ENCODE measurements around the gene RAB3A.
"Not testable (repeated sequence)": the region's sequence is repeated elsewhere in the genome, so short reads cannot be mapped to it uniquely, and the experiment has no call there.

RAB3A gene

GRCh38 chr19:18168673-18169381 is 35.0 kb downstream of the RAB3A start:
- DNase-seq (ENCODE audit: low read depth in 3 of 3) = no peak

GRCh38 chr19:18167975-18168645 is 35.7 kb downstream of the RAB3A start:
- DNase-seq (ENCODE audit: low read depth in 3 of 3) = peak in 2 of 3 experiments; percentile 43 to 52

- no peak for DNase-seq (ENCODE audit: low read depth in 3 of 3)
Measured at GRCh38 chr19:18167011-18167410, 36.8 kb downstream of the RAB3A start.

GRCh38 chr19:18165794-18166544 is 37.9 kb downstream of the RAB3A start:
- DNase-seq (ENCODE audit: low read depth in 3 of 3) = no peak

- DNase-seq (ENCODE audit: low read depth in 3 of 3) = no peak
Measured at GRCh38 chr19:18164072-18164471, 39.8 kb downstream of the RAB3A start.

GRCh38 chr19:18161636-18162002 is 42.2 kb downstream of the RAB3A start:
- no peak for DNase-seq (ENCODE audit: low read depth in 3 of 3)

- peak; percentile 61 to 73 (median 70) for DNase-seq (ENCODE audit: low read depth in 3 of 3)
Measured at GRCh38 chr19:18160971-18161635, 42.7 kb downstream of the RAB3A start.

GRCh38 chr19:18160493-18160970 is 43.3 kb downstream of the RAB3A start:
- no peak for DNase-seq (ENCODE audit: low read depth in 3 of 3)

GRCh38 chr19:18159810-18160209 is 44.0 kb downstream of the RAB3A start:
- DNase-seq (ENCODE audit: low read depth in 3 of 3) = no peak

- not testable (repeated sequence) for DNase-seq (ENCODE audit: low read depth in 3 of 3)
Measured at GRCh38 chr19:18159059-18159616, 44.7 kb downstream of the RAB3A start.

- no peak for DNase-seq (ENCODE audit: low read depth in 3 of 3)
Measured at GRCh38 chr19:18158467-18158866, 45.4 kb downstream of the RAB3A start.

GRCh38 chr19:18157465-18158063 is 46.3 kb downstream of the RAB3A start:
- DNase-seq (ENCODE audit: low read depth in 3 of 3) = no peak

- no peak for DNase-seq (ENCODE audit: low read depth in 3 of 3)
Measured at GRCh38 chr19:18156841-18157464, 46.9 kb downstream of the RAB3A start.

- no peak for DNase-seq (ENCODE audit: low read depth in 3 of 3)
Measured at GRCh38 chr19:18156268-18156667, 47.6 kb downstream of the RAB3A start.

GRCh38 chr19:18155095-18156087 is 48.5 kb downstream of the RAB3A start:
- DNase-seq (ENCODE audit: low read depth in 3 of 3) = no peak

- DNase-seq (ENCODE audit: low read depth in 3 of 3) = peak in 1 of 3 experiments; percentile 36
Measured at GRCh38 chr19:18153556-18154134, 50.2 kb downstream of the RAB3A start.

- DNase-seq (ENCODE audit: low read depth in 3 of 3) = peak; percentile 99 to 100 (median 100)
Measured at GRCh38 chr19:18152817-18153555, 50.9 kb downstream of the RAB3A start, which contains the start of gene PIK3R2. PIK3R2 (plus strand) TSS chr19:18153163; CDS start chr19:18155880, 2,717 bp downstream.

- peak; percentile 90 to 99 (median 95) for DNase-seq (ENCODE audit: low read depth in 3 of 3)
Measured at GRCh38 chr19:18152442-18152816, 51.4 kb downstream of the RAB3A start.
